ENCODE data around the gene LEAP2. TPM values are rescaled to one million over a fixed set of nuclear protein-coding genes. Genes with fewer than 3 reads are reported as not detected.

LEAP2 gene
- total and polyA plus RNA-seq, 8 donors: 0.92 to 2.3 (median 1.4) TPM; not detected in 2

GRCh38 chr5:132848270-132848669, 25.2 kb upstream of the LEAP2 start:
- Histone ChIP-seq H3K4me3 (no peak overlapping the region), H3K4me1 (peaks cover 0 to 20% (median 7%) of the 10 kb centered on the region in 4 donors), H3K27ac (no peak overlapping the region), H3K36me3 (no peaks in the 10 kb centered on the region), H3K27me3 (no peaks in the 10 kb centered on the region), H3K9me3 (no peaks in the 10 kb centered on the region)
- TF ChIP-seq CTCF (IDR thresholded peaks at IDR 0.05): no peak
- no peak for TF ChIP-seq POLR2A (IDR thresholded peaks at IDR 0.05)
- TF ChIP-seq EP300 (IDR thresholded peaks at IDR 0.05): no peak
- no peak for TF ChIP-seq POLR2AphosphoS5 (IDR thresholded peaks at IDR 0.05)
- WGBS, 5 donors: 91 to 97% (median 94%) methylated on average over 8 of the region's 8 CpGs
- DNase-seq: no peak
- intact Hi-C loops (cut with DNase I; ENCODE audit: low total_unique reads): no loop called here

- no peak for DNase-seq
- intact Hi-C loops (cut with DNase I; ENCODE audit: low total_unique reads): no loop called here
- whole genome bisulfite sequencing, 5 donors: 18 to 43% (median 28%) methylated on average over 1 of the region's 1 CpG
- Histone ChIP-seq H3K36me3 (no peaks in the 10 kb centered on the region), H3K9me3 (no peaks in the 10 kb centered on the region), H3K4me3 (no peak overlapping the region), H3K4me1 (peaks cover 0 to 21% (median 14%) of the 10 kb centered on the region in 4 donors), H3K27me3 (no peaks in the 10 kb centered on the region), H3K27ac (peak overlapping the region in 1 of 5 donors; percentile 47)
- TF ChIP-seq POLR2AphosphoS5 (IDR thresholded peaks at IDR 0.05) (peak in 1 of 3 donors; percentile 64), POLR2A (IDR thresholded peaks at IDR 0.05) (no peak)
These were observed 24.1 kb upstream of the LEAP2 start for GRCh38 chr5:132849347-132849746.

DNA sequence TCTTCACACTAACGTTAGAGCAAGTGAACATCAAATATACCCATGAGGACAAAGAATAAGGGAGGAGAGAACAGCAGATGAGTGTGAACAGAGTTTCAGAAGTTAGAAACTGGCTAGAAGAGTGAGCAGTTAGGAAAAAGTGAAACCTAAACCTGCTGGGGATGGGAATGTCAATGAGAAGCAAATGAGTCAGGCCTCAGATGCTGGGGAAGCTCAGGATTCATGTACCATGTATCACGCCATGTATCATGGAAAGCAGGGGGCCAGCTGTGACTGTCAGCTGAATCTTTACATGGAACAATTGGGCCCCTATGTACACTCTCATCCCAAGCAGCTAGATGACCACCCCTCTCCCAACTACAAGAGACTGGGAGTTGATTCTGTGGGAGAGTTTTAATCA, 23.4 kb upstream of the LEAP2 start:
- no peak overlapping the region for H3K4me3 ChIP-seq
- peak overlapping the region in 2 of 5 donors; percentile 16 to 47 for H3K27ac ChIP-seq
- 60 to 75% (median 68%) methylated on average over 2 of the region's 2 CpGs for WGBS, 5 donors
- peaks cover 0 to 21% (median 14%) of the 10 kb centered on the region in 4 donors for H3K4me1 ChIP-seq
- no peaks in the 10 kb centered on the region for H3K36me3 ChIP-seq
- intact Hi-C loops (cut with DNase I; ENCODE audit: low total_unique reads): no loop called here
- H3K27me3 ChIP-seq: no peaks in the 10 kb centered on the region
- no peak for DNase-seq
- no peaks in the 10 kb centered on the region for H3K9me3 ChIP-seq
- TF ChIP-seq POLR2AphosphoS5 (IDR thresholded peaks at IDR 0.05) (no peak), POLR2A (IDR thresholded peaks at IDR 0.05) (no peak), CTCF (IDR thresholded peaks at IDR 0.05) (no peak), EP300 (IDR thresholded peaks at IDR 0.05) (no peak)

DNA sequence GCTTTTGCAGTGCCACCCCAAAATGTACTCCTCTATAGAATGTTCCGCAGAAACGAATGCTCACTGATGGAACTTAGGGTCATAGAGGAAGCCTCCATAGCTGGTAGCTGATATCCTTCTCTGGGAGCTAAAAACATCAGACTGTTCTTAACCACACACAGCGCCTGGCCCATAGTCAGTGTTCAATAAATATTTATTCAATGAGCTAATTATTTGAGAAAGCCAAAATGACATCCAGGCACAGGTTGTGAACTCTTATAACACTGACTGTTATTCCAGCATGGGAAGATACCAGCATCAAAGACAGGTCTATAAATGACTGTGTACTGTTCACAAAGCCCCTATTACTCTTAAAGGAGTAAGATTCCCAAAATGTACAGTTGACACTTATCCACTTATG, 20.1 kb upstream of the LEAP2 start:
- H3K27me3 ChIP-seq: no peaks in the 10 kb centered on the region
- TF ChIP-seq POLR2AphosphoS5 (IDR thresholded peaks at IDR 0.05) (peak in 1 of 3 donors; percentile 25), CTCF (IDR thresholded peaks at IDR 0.05) (no peak)
- peak in 1 of 2 donors; percentile 39 for DNase-seq
- H3K36me3 ChIP-seq: no peaks in the 10 kb centered on the region
- peaks cover 0 to 21% (median 14%) of the 10 kb centered on the region in 4 donors for H3K4me1 ChIP-seq
- H3K9me3 ChIP-seq: no peaks in the 10 kb centered on the region
- intact Hi-C loops (cut with DNase I; ENCODE audit: low total_unique reads): no loop called here
- H3K27ac ChIP-seq: peak overlapping the region in 2 of 5 donors; percentile 18 to 52
- H3K4me3 ChIP-seq: no peak overlapping the region
- WGBS, 5 donors: 43 to 64% (median 61%) methylated on average over 3 of the region's 3 CpGs

GRCh38 chr5:132853790-132854189, 19.7 kb upstream of the LEAP2 start:
- TF ChIP-seq POLR2A (IDR thresholded peaks at IDR 0.05) (no peak), POLR2AphosphoS5 (IDR thresholded peaks at IDR 0.05) (no peak), EP300 (IDR thresholded peaks at IDR 0.05) (no peak), CTCF (IDR thresholded peaks at IDR 0.05) (no peak)
- 8 to 23% (median 20%) methylated on average over 1 of the region's 1 CpG for WGBS, 5 donors
- intact Hi-C loops (cut with DNase I; ENCODE audit: low total_unique reads): no loop called here

More at GRCh38 chr5:132853790-132854189, 19.7 kb upstream of the LEAP2 start:
- no peaks in the 10 kb centered on the region for H3K36me3 ChIP-seq
- H3K4me1 ChIP-seq: peaks cover 0 to 21% (median 14%) of the 10 kb centered on the region in 4 donors
- peak overlapping the region in 2 of 5 donors; percentile 18 to 52 for H3K27ac ChIP-seq
- DNase-seq: no peak
- no peaks in the 10 kb centered on the region for H3K9me3 ChIP-seq
- H3K4me3 ChIP-seq: no peak overlapping the region
- H3K27me3 ChIP-seq: no peaks in the 10 kb centered on the region
